Transverse colon (tissue), 3 donors: Measurements from ENCODE around the gene DMD.

Source experiments
- CTCF ChIP-seq, 5 experiments: fragments of 200-600 bp in 3 of 5; fragments of 450-650 bp in 2 of 5; sonication (generic) in 3 of 5; IDR thresholded peaks; 1 replicate in 2 of 5; 2 replicates in 3 of 5; pipeline ENCODE4 v1.5.1; 2016 to 2017; ENCODE audit warnings: antibody characterized with exemption in 5 of 5, inconsistent platforms in 3 of 5, mild to moderate bottlenecking in 2 of 5, moderate library complexity in 1 of 5
- POLR2A ChIP-seq: fragments of 450-650 bp; IDR thresholded peaks from one replicate; pipeline ENCODE4 v1.6.1; 2016; ENCODE audit warnings: antibody characterized with exemption, mild to moderate bottlenecking, moderate library complexity

GRCh38 chrX:31588355-31588754 lies 1623.0 kb downstream of the DMD start:
- TF ChIP-seq POLR2A (no peak), CTCF (IDR thresholded peaks at IDR 0.05) (no peak)
